CD4-positive, alpha-beta T cell treated with Interleukin-2 at 100 ng/mL for 4 hours (primary cell): ENCODE results near the gene ST7.
"Not testable (repeated sequence)": the region's sequence is repeated elsewhere in the genome, so short reads cannot be mapped to it uniquely, and the experiment has no call there.

Experiments used
- DNase-seq: peaks from one replicate; pipeline ENCODE4 v3.0.0-alpha.2; 2020; ENCODE audit warnings: low spot score

The ST7 gene

DNA sequence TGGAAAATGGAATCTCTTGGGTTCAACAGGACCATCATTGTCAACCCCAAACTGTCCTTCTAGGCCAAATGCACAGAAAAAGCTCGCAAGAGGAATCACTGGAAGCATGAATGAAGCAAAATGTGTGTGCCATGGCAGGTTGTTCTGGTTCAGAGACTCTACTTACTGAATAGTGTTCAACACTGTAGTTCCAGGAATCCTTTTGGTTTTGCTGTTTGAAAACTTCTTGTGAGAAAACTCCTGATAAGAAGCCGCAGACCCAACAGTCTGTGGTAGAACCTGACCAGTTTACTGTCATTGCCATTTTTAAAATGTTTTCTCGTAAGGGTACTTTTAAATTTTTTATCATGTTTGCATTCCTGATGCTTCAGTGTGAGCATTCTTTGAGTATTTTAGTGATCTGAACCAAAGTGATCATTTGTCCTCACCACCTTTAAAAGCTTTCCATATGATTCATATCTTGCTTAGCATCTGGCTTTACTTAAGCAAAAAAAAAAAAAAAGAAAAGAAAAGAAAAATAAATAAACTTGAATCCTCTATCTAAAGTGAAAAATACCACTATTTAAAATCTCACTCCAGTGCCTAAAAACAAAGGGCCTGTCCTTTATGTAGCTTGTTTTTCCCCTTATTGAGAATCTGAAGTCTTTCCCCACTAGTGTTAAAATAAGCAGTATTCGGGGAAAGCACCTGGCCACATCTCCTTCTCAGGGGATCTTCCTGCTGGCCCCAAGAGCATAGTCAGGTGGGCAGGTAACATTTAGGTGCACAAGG is 277.2 kb downstream of the ST7 start:
- DNase-seq: no peak

GRCh38 chr7:117231047-117231359 is 277.7 kb downstream of the ST7 start:
- no peak for DNase-seq

GRCh38 chr7:117237646-117238045 is 284.3 kb downstream of the ST7 start:
- no peak for DNase-seq

DNA sequence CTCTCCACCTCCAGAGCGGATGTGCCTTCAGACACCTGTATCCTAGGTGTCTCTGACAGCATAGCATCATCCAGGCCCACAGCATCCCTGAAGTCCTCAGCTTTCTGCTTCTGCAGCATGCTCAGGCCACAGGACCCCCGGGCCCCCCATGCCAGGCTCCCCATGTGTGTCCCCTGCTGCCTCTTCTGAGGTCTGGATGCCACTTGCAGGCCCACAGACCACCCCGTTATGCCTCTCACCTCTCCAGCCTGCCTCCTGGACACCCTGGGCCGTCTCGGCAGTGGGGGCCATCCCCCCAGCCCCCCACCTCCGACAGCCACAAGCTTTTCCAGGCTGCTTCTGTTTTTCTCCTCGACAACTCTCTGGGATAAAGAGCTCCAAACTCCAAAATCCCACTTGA is 285.2 kb downstream of the ST7 start:
- DNase-seq: no peak

DNA sequence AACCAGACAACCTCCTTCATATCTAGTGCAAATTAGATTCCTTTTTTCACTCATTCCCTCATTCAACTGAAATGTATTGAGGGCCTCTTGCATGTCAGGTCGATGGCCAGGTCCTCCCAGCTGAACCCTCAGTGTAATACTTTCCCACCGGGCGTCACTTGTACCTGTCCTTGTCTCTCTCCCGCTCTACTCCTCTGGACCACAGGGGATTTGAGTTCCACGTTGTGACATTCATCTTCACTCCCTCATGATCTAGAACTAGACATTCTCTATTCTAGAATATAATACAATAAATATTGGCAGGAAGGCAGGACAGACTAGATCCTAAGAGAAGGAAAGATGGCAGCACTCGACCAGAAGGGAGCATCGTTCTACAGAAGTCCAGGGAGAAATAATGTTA is 285.6 kb downstream of the ST7 start:
- no peak for DNase-seq

- no peak for DNase-seq
These were observed 287.8 kb downstream of the ST7 start for GRCh38 chr7:117241088-117241487.

DNA sequence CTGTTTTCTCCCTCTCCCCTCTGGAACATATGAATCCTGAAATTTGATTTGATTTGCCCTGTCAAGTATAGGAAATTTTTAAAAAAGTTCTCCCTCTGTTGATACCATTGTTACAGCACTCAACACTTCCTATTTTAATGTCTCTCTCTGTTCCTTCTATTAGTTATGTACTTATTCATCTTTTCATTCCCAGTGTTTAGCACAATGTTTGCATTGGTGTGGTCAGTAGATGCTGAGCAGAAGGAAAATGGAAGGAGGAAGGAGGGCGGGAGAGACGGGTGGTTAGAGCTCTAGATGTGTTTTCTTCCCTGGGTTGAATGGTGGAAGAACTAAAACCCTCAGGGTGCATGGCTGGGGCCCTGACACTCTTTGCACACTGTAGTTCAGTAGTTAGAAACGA is 290.1 kb downstream of the ST7 start:
- DNase-seq: no peak

GRCh38 chr7:117245703-117246102 is 292.4 kb downstream of the ST7 start:
- not testable (repeated sequence) for DNase-seq

- DNase-seq: no peak
These were observed 294.5 kb downstream of the ST7 start for GRCh38 chr7:117247809-117248208.

DNA sequence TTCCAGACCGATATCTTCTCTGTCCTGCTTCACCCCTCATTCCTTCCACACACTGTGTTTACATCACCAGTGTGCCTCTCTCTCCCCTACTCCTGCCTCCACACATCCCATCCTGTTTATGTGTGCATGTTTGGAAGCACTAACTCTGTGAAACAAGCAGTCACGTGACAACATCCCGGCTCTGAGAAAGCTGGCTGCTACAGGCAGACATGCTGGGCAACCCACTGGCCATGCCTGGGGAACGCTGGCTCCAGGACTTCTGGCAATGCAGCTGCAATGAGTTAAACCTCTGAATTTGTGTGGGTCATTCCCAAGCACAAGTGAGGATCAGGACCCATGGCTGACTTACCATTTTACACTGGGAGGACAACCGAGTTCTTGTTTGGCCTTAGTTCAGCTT is 295.5 kb downstream of the ST7 start:
- no peak for DNase-seq

GRCh38 chr7:117249696-117250095 is 296.4 kb downstream of the ST7 start:
- no peak for DNase-seq

- DNase-seq: no peak
These were observed 296.9 kb downstream of the ST7 start for GRCh38 chr7:117250245-117250644.

DNA sequence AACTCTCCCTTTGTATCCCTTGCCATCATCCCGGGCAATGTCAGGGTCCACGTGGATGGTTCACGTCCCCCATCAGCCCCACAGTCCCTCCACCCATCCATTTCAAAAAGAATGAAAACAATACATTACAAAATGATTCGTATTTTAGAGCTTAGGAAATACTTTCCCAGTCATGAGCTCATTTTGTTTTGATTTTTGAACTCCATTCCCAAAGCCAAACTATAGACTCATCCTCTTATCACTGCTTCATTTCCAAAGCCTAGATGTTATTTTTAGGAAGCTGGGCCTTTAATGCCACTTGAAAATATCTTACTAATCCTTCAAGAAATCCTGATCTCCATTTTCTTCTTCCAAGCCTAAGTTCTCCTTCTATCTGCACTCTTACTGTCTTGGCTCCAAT is 297.5 kb downstream of the ST7 start:
- no peak for DNase-seq

- DNase-seq: no peak
These were observed 298.4 kb downstream of the ST7 start for GRCh38 chr7:117251687-117252086.

- DNase-seq: no peak
These were observed 306.3 kb downstream of the ST7 start for GRCh38 chr7:117259615-117260014.

DNA sequence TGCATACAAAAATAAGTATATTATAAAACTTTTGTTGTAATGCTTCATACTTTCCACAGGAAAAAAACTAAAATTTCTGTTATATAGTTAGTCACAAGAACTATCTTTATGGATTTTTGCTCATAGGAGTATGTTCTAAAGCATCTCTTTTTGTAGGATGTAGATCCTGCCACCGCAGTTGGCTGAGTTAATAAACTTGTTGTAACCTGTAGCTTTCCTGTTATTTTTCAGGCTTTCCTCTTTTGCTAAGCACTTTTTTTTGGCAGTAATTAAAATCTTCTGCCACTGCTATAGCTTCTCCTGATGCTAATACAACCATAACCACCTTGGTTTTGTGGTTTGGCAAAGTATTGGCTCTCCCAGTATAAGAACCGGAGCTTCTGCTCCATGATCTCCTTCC is 309.2 kb downstream of the ST7 start:
- DNase-seq: no peak

GRCh38 chr7:117264716-117265115 is 311.4 kb downstream of the ST7 start:
- no peak for DNase-seq

DNA sequence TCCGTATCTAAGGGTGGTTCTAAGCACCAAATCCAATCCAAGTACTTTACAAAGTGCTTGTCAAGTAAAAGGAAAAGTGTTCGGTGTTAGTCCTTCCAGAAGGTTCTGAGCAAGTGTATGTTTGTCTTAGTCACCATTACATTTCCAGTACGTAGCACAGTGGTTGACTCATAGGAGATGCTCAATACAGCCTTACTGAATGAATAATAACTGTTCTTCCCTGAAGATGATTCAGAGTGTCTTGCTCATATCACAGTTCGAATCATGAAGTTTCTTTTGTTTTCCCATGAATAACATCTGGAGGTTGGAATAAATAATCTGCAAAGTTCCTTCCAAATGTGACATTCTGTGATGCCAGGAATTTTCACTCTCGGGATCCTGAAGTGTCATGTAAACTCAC is 316.1 kb downstream of the ST7 start:
- DNase-seq: no peak

GRCh38 chr7:117269886-117270285 is 316.6 kb downstream of the ST7 start:
- no peak for DNase-seq

GRCh38 chr7:117270371-117270770 is 317.1 kb downstream of the ST7 start:
- no peak for DNase-seq

DNA sequence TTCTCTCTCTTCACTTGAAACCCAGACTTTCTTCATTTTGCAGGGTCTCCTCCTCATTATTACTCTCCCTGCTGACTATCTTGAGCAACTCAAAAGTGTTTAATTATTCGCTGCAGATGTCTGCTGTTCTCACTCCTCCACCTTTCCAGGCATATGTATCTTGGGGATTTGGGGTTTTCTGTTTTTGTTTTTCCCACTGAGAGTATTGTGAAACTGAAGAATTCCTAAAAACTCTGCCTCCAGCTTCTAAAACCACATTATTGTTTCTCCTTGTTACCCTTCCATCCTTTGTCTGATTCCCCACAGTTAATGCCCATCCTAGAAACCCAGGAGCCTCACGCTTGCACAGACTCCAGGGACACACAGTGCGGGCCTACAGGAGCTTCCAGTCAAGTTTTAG is 318.3 kb downstream of the ST7 start:
- no peak for DNase-seq

DNA sequence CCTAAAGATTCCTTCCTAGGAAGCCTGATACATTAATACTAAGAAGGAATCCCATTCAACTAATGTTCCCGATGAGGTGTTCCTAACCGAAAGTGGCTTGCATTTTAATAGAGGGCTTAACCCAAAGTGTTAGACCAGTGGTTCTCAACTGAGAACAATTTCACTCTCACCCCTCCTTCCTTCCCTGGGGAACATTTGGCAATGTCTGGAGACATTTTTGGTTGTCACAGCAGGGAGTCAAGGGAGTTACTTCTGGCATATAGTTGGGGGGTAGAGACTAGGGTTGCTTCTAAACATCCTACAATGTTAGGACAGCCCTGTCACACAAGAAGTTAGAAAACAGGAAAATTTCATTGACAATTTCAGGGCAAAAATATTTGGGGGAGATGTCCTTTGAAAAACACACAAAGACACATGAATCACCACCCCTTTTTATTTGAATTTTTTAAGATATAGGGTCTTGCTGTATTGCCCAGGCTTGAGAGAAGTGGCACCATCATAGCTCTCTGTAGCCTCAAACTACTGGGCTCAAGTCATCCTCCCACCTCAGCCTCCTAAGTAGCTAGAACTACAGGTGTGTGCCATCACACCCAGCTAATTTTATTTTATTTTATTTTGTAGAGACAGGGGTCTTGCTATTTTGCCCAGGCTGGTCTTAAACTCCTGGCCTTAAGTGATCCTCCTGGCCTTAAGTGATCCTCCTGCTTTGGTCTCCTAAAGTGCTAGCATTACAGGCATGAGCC is 318.9 kb downstream of the ST7 start:
- DNase-seq: no peak

- no peak for DNase-seq
These were observed 320.0 kb downstream of the ST7 start for GRCh38 chr7:117273325-117273724.

- no peak for DNase-seq
These were observed 320.5 kb downstream of the ST7 start for GRCh38 chr7:117273814-117274225.
